ENCODE results near the gene CASKIN1. TPM values are rescaled to one million over a fixed set of nuclear protein-coding genes. Genes with fewer than 3 reads are reported as not detected.
"Not testable (repeated sequence)": the region's sequence is repeated elsewhere in the genome, so short reads cannot be mapped to it uniquely, and the experiment has no call there.

CASKIN1 gene
- total RNA-seq, 2 donors from 2014 or later: 5.9 to 6.1 TPM

DNA sequence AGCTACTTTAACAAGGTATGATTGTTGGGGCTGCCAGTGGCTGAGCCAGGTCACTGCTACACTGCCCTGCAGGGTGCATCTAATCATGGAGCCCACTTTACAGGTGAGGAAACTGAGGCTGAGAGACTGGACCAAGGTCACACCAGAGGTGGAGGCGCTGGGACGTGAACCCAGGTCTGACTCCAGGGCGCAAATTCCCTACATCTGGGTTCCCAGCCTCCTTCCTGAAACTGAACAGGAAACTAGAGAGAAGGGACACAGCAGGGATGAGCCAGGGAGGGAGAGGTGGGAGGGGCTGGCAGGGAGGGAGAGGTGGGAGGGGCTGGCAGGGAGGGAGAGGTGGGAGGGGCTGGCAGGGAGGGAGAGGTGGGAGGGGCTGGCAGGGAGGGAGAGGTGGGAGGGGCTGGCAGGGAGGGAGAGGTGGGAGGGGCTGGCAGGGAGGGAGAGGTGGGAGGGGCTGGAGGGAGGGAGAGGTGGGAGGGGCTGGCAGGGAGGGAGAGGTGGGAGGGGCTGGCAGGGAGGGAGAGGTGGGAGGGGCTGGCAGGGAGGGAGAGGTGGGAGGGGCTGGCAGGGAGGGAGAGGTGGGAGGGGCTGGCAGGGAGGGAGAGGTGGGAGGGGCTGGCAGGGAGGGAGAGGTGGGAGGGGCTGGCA, 68.7 kb downstream of the CASKIN1 start:
- DNase-seq; intact Hi-C loops (cut with DNase I): not testable (repeated sequence)
- ATAC-seq: peak in 1 of 2 donors; percentile 13

Small RNA genes lying within 50 kb of the gene (microRNA-seq; reads per million reads assigned to microRNA genes)
- 0 reads per million in 2 donors for gene MIR3180-5
- 0 reads per million in 2 donors for gene MIR4516

Other genes with a start within 250 kb of the CASKIN1 start
- 10 to 100 TPM; 33.4 to 78.2 TPM for gene RPL3L, start 241.9 kb downstream of the CASKIN1 start, total RNA-seq
- gene NDUFB10, start 237.1 kb downstream of the CASKIN1 start, total RNA-seq: 100 to 1,000 TPM; 411 to 435 TPM
- 1,000 to 10,000 TPM; 1,152 to 1,209 TPM for gene RPS2, start 231.8 kb downstream of the CASKIN1 start, total RNA-seq
- gene RNF151, start 229.7 kb downstream of the CASKIN1 start, total RNA-seq: not detected
- gene TBL3, start 224.6 kb downstream of the CASKIN1 start, total RNA-seq: 10 to 100 TPM; 19.4 to 21.5 TPM
- gene NOXO1, start 215.1 kb downstream of the CASKIN1 start, total RNA-seq: not detected
- 10 to 100 TPM; 18.1 to 20.6 TPM for gene GFER, start 212.4 kb downstream of the CASKIN1 start, total RNA-seq
- 1 to 10 TPM in 1 of 2 donors, under 1 TPM in 1; 0.74 to 1.9 TPM for gene SYNGR3, start 206.6 kb downstream of the CASKIN1 start, total RNA-seq
- gene ZNF598, start 186.8 kb downstream of the CASKIN1 start, total RNA-seq: 10 to 100 TPM; 14.7 to 22.9 TPM
- gene NPW, start 176.8 kb downstream of the CASKIN1 start, total RNA-seq: under 1 TPM in 1 of 2 donors, not detected in 1; 0.84 TPM
- 100 to 1,000 TPM; 164 to 242 TPM for gene NHERF2, start 169.7 kb downstream of the CASKIN1 start, total RNA-seq
- gene NTHL1, start 148.8 kb downstream of the CASKIN1 start, total RNA-seq: 10 to 100 TPM in 1 of 2 donors, 1 to 10 TPM in 1; 5.7 to 16.6 TPM
- 10 to 100 TPM; 54.3 to 73.4 TPM for gene TSC2, start 148.6 kb downstream of the CASKIN1 start, total RNA-seq
- 100 to 1,000 TPM in 1 of 2 donors, 10 to 100 TPM in 1; 82.2 to 104 TPM for gene PKD1, start 60.7 kb downstream of the CASKIN1 start, total RNA-seq
- gene RAB26, start 48.0 kb downstream of the CASKIN1 start, total RNA-seq: under 1 TPM; 0.81 to 0.88 TPM
- 10 to 100 TPM; 31.1 to 34.9 TPM for gene TRAF7, start 40.8 kb downstream of the CASKIN1 start, total RNA-seq
- 10 to 100 TPM; 24.9 to 26.9 TPM for gene MLST8, start 8.8 kb upstream of the CASKIN1 start, total RNA-seq
- gene BRICD5, start 14.3 kb upstream of the CASKIN1 start, total RNA-seq: 1 to 10 TPM; 5.7 to 5.9 TPM
- 10 to 100 TPM; 21.1 to 24.6 TPM for gene PGP, start 18.2 kb upstream of the CASKIN1 start, total RNA-seq
- gene E4F1, start 27.0 kb upstream of the CASKIN1 start, total RNA-seq: 10 to 100 TPM; 11.9 to 15.0 TPM
- under 1 TPM; 0.29 to 0.65 TPM for gene DNASE1L2, start 39.8 kb upstream of the CASKIN1 start, total RNA-seq
- 100 to 1,000 TPM; 124 to 128 TPM for gene ECI1, start 55.0 kb upstream of the CASKIN1 start, total RNA-seq
- 100 to 1,000 TPM in 1 of 2 donors, 10 to 100 TPM in 1; 98.8 to 120 TPM for gene RNPS1, start 71.5 kb upstream of the CASKIN1 start, total RNA-seq
- gene ABCA3, start 144.1 kb upstream of the CASKIN1 start, total RNA-seq: 10 to 100 TPM in 1 of 2 donors, 1 to 10 TPM in 1; 9.6 to 12.4 TPM
- gene CCNF, start 232.8 kb upstream of the CASKIN1 start, total RNA-seq: 1 to 10 TPM; 1.6 to 2.1 TPM

Data from left cardiac atrium (tissue), 4 donors.